ENCODE measurements around the gene ETHE1.

- no peak for TF ChIP-seq CTCF (IDR thresholded peaks at IDR 0.05; ENCODE audit: low read length)
- no peak for TF ChIP-seq EZH2 (IDR thresholded peaks at IDR 0.05; ENCODE audit: borderline replicate concordance, low read length)
Measured at GRCh38 chr19:43498233-43498842, 28.7 kb downstream of the ETHE1 start.
